ENCODE results near the gene FN3K. TPM values are rescaled to one million over a fixed set of nuclear protein-coding genes. Genes with fewer than 3 reads are reported as not detected.

Gene FN3K
- total RNA-seq, 4 donors from 2014 or later, result 3.4 to 22.7 (median 6.5) TPM

DNA sequence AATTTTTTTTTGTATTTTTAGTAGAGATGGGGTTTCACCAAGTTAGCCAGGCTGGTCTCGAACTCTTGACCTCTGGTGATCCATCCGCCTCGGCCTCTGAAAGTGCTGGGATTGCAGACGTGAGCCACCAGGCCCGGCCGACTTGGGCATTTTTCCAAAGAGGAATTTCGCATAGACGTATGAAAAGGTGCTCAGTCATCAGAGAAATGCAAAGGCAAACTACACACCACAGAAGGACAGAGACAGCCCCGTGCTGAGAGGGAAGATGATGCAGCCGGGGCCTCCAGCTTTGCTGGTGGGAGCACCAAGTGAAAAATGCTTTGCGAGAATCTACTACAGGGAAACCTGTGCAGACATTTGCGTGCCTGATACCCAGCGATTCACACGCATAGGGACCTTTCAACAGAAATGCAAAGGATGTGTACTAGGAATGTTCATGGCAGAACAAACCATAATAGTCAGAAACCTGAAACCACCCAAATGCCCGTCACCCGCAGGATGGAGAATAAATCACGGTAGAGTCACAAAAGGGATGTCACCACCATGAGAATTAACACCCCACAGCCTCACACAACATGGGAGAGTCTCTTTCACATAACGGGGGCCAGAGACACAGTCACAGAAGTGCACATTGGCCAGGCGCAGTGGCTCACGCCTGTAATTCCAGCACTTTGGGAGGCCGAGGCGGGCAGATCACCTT lies 42.1 kb upstream of the FN3K start:
- Histone ChIP-seq H3K4me3 (no peak overlapping the region), H3K4me1 (peaks cover 10 to 17% (median 15%) of the 10 kb centered on the region in 4 donors), H3K36me3 (peaks cover 0 to 18% (median 3%) of the 10 kb centered on the region in 4 donors), H3K27ac (replicated peaks in 1 of 4) (no peak overlapping the region), H3K9me3 (peaks cover 0 to 9% (median 4%) of the 10 kb centered on the region in 4 donors), H3K27me3 (no peaks in the 10 kb centered on the region)
- TF ChIP-seq, protein P1, sequence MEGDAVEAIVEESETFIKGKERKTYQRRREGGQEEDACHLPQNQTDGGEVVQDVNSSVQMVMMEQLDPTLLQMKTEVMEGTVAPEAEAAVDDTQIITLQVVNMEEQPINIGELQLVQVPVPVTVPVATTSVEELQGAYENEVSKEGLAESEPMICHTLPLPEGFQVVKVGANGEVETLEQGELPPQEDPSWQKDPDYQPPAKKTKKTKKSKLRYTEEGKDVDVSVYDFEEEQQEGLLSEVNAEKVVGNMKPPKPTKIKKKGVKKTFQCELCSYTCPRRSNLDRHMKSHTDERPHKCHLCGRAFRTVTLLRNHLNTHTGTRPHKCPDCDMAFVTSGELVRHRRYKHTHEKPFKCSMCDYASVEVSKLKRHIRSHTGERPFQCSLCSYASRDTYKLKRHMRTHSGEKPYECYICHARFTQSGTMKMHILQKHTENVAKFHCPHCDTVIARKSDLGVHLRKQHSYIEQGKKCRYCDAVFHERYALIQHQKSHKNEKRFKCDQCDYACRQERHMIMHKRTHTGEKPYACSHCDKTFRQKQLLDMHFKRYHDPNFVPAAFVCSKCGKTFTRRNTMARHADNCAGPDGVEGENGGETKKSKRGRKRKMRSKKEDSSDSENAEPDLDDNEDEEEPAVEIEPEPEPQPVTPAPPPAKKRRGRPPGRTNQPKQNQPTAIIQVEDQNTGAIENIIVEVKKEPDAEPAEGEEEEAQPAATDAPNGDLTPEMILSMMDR (IDR thresholded peaks at IDR 0.05), result no peak
- TF ChIP-seq EP300 (IDR thresholded peaks at IDR 0.05) (no peak), POLR2A (IDR thresholded peaks at IDR 0.05; ENCODE audit: low read depth) (no peak), POLR2AphosphoS5 (IDR thresholded peaks at IDR 0.05) (no peak)
- 85% methylated on average over 22 of the region's 22 CpGs for WGBS
- DNase-seq (ENCODE audit: extremely low spot score), result no peak
- intact Hi-C loops (cut with DNase I), result no loop called here

DNA sequence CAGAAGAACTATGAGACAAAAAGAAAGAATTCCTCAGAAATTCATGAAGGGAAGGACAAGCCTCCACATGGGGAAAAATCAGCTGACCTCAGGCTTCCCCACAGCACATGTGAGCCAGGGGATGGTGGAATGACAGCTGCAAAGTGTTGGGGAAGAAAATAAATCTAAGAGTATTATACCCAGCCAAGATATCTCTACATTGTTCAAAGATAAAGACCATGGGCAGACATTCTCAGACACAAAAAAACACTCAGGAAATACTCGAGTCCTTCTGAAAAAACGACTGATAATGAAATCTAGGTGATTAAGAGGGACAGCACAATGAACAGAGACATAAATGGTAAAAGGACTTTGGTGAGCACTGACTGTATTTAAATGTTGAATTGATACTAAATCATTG lies 40.8 kb upstream of the FN3K start:
- Histone ChIP-seq H3K9me3 (peaks cover 0 to 9% (median 4%) of the 10 kb centered on the region in 4 donors), H3K27me3 (no peaks in the 10 kb centered on the region), H3K4me3 (no peak overlapping the region), H3K4me1 (peaks cover 15 to 25% (median 23%) of the 10 kb centered on the region in 4 donors), H3K27ac (replicated peaks in 1 of 4) (no peak overlapping the region), H3K36me3 (peaks cover 0 to 18% (median 3%) of the 10 kb centered on the region in 4 donors)
- TF ChIP-seq EP300 (IDR thresholded peaks at IDR 0.05), result no peak
- TF ChIP-seq, protein P1 (IDR thresholded peaks at IDR 0.05), result no peak
- TF ChIP-seq POLR2A (IDR thresholded peaks at IDR 0.05; ENCODE audit: low read depth), result no peak
- TF ChIP-seq POLR2AphosphoS5 (IDR thresholded peaks at IDR 0.05), result no peak
- intact Hi-C loops (cut with DNase I), result no loop called here
- 83% methylated on average over 2 of the region's 2 CpGs for WGBS
- DNase-seq (ENCODE audit: extremely low spot score), result no peak

DNA sequence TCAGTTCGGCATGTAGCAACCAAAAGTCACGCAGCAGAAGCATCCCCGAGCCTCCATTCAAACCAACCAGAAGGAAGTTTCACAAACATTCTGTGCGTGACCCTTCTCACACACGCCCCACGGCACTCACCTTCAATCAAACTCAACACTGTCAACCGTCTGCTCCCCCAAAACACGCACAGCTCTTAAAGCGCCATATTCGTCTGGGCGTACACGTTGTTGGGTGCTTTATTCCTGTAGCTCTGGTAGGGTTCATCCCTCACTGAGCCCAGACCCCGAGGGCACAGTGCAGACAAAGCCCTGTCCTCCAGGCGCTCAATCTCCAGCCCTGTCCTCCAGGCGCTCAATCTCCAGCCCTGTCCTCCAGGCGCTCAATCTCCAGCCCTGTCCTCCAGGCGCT lies 39.2 kb upstream of the FN3K start:
- Histone ChIP-seq H3K4me3 (no peak overlapping the region), H3K9me3 (peaks cover 0 to 9% (median 4%) of the 10 kb centered on the region in 4 donors), H3K27me3 (no peaks in the 10 kb centered on the region), H3K36me3 (peaks cover 0 to 5% (median 2%) of the 10 kb centered on the region in 4 donors), H3K27ac (replicated peaks in 1 of 4) (no peak overlapping the region), H3K4me1 (peaks cover 15 to 27% (median 24%) of the 10 kb centered on the region in 4 donors)
- no peak for DNase-seq (ENCODE audit: extremely low spot score)
- 98% methylated on average over 15 of the region's 17 CpGs for WGBS
- no peak for TF ChIP-seq POLR2A (IDR thresholded peaks at IDR 0.05; ENCODE audit: low read depth)
- TF ChIP-seq, protein P1 (IDR thresholded peaks at IDR 0.05), result no peak
- intact Hi-C loops (cut with DNase I), result no loop called here

- peaks cover 0 to 9% (median 4%) of the 10 kb centered on the region in 4 donors for H3K9me3 ChIP-seq
- H3K36me3 ChIP-seq, result no peaks in the 10 kb centered on the region
- H3K27me3 ChIP-seq, result no peaks in the 10 kb centered on the region
- intact Hi-C loops (cut with DNase I), result no loop called here
- WGBS, result 53% methylated on average over 21 of the region's 48 CpGs
- peak overlapping the region in 1 of 4 donors; percentile 74 for H3K27ac ChIP-seq (replicated peaks in 1 of 4)
- DNase-seq (ENCODE audit: extremely low spot score), result no peak
- TF ChIP-seq EP300 (IDR thresholded peaks at IDR 0.05), result no peak
- no peak for TF ChIP-seq POLR2AphosphoS5 (IDR thresholded peaks at IDR 0.05)
- TF ChIP-seq POLR2A (IDR thresholded peaks at IDR 0.05; ENCODE audit: low read depth), result no peak
- TF ChIP-seq, protein P1 (IDR thresholded peaks at IDR 0.05), result no peak
- H3K4me1 ChIP-seq, result peaks cover 15 to 28% (median 24%) of the 10 kb centered on the region in 4 donors
- H3K4me3 ChIP-seq, result peak overlapping the region; percentile 75 to 89 (median 88)
These were observed 38.3 kb upstream of the FN3K start for GRCh38 chr17:82696916-82697807.

Data from esophagus muscularis mucosa (tissue), 4 donors.